Measurements from ENCODE around the gene RAD21L1. TPM values are rescaled to one million over a fixed set of nuclear protein-coding genes. Genes with fewer than 3 reads are reported as not detected.

Gene RAD21L1
- total and polyA plus RNA-seq, 2 donors (not counting 3 experiments of a cell fraction or from before 2014, with no cell fraction given) = 0.06 TPM; not detected in 1

- BruUV-seq (replicated peaks) = no TSS peak
- H3K9ac ChIP-seq (replicated peaks; ENCODE audit: extremely low read depth, insufficient read depth, low read length) = no peak overlapping the region
- H3K4me3 ChIP-seq (replicated peaks in 1 of 3; ENCODE audit: insufficient read depth in 1 of 3, low read depth in 1 of 3, low read length in 3 of 3) = no peak overlapping the region
- TF ChIP-seq POLR2AphosphoS5 (IDR thresholded peaks at IDR 0.05; ENCODE audit: insufficient read depth, low read depth, low read length) (no peak), MYC (IDR thresholded peaks at IDR 0.05; ENCODE audit: low read depth, low read length) (no peak), EZH2 (IDR thresholded peaks at IDR 0.05; ENCODE audit: borderline replicate concordance, low read depth, low read length, severe bottlenecking) (no peak), POLR2A (IDR thresholded peaks at IDR 0.05; ENCODE audit: low read depth, low read length) (no peak), GATA2 (IDR thresholded peaks at IDR 0.05; ENCODE audit: insufficient read depth, insufficient read length, low read depth, low read length) (no peak), JUN (IDR thresholded peaks at IDR 0.05; ENCODE audit: borderline replicate concordance, insufficient read depth, insufficient read length, low read depth) (no peak), CTCF (IDR thresholded peaks at IDR 0.05; ENCODE audit: extremely low read depth in 1 of 2, insufficient read depth in 1 of 2, low read depth in 1 of 2, low read length in 2 of 2) (no peak), FOS (IDR thresholded peaks at IDR 0.05; ENCODE audit: borderline replicate concordance, insufficient read depth, low read length) (no peak)
- TF ChIP-seq, protein P1, sequence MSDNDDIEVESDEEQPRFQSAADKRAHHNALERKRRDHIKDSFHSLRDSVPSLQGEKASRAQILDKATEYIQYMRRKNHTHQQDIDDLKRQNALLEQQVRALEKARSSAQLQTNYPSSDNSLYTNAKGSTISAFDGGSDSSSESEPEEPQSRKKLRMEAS (IDR thresholded peaks at IDR 0.05; ENCODE audit: insufficient read depth, insufficient read length) = no peak
- no peaks in the 10 kb centered on the region for H3K79me2 ChIP-seq (ENCODE audit: control insufficient read depth, insufficient read depth, low read length)
- POLR2A ChIA-PET = no interaction called here
- CTCF ChIA-PET = interaction anchor here (0.7 kb wide), 1 partner anchor 135 kb away, joined by 3 read pairs; no protein-coding TSS in a partner anchor
- no peaks in the 10 kb centered on the region for H3K9me1 ChIP-seq (replicated peaks; ENCODE audit: control insufficient read depth, extremely low read depth, insufficient read depth, low read length)
- FAIRE-seq (no peak), DNase-seq (ENCODE audit: low read depth, low spot score) (no peak)
- H3K9me3 ChIP-seq (replicated peaks; ENCODE audit: control insufficient read depth, insufficient read depth, low read length) = no peaks in the 10 kb centered on the region
- H3K27me3 ChIP-seq (ENCODE audit: control insufficient read depth in 2 of 2, insufficient read depth in 2 of 2, low read length in 2 of 2) = no peaks in the 10 kb centered on the region
- no peaks in the 10 kb centered on the region for H4K20me1 ChIP-seq (replicated peaks; ENCODE audit: control insufficient read depth, extremely low read depth, insufficient read depth, low read length)
- peaks cover 0 to 5% of the 10 kb centered on the region in 2 experiments for H3K36me3 ChIP-seq (ENCODE audit: control insufficient read depth in 2 of 2, extremely low read depth in 1 of 2, insufficient read depth in 2 of 2, low read length in 2 of 2)
- no peak overlapping the region for H3K27ac ChIP-seq (ENCODE audit: insufficient read depth, low read depth, low read length)
- intact Hi-C loops (cut with micrococcal nuclease) = loop anchor here (5.0 to 10.0 kb wide), 2 partner anchors 76 to 188 kb away; partner anchors contain the start of genes PSMF1 and RAD21L1
- peaks cover 12% of the 10 kb centered on the region for H3K4me1 ChIP-seq (ENCODE audit: control insufficient read depth, extremely low read depth, insufficient read depth, low read length)
- dilution Hi-C loops (cut with MboI; ENCODE audit: extremely low pct_ligation_motif_present, low sequenced_read_pairs) = loop anchor here (25.0 kb wide), 1 partner anchor 134 kb away; no protein-coding TSS in a partner anchor
- no peak overlapping the region for H2AFZ ChIP-seq (ENCODE audit: low read depth, low read length)
- H3K4me2 ChIP-seq (ENCODE audit: insufficient read depth, low read length) = no peak overlapping the region
These were observed 77.1 kb downstream of the RAD21L1 start for GRCh38 chr20:1302685-1303541.
